GM19463 (cell line): Measurements from ENCODE around the gene LRFN3.
"Not testable (repeated sequence)": the region's sequence is repeated elsewhere in the genome, so short reads cannot be mapped to it uniquely, and the experiment has no call there.

Experiments
- ATAC-seq: cut with Tn5 transposase; IDR thresholded peaks from one replicate; pipeline ENCODE4 v1.9.1; 2021; ENCODE audit warnings: mild to moderate bottlenecking, moderate library complexity; ENCODE audit not compliant: unreplicated experiment

LRFN3 gene

DNA sequence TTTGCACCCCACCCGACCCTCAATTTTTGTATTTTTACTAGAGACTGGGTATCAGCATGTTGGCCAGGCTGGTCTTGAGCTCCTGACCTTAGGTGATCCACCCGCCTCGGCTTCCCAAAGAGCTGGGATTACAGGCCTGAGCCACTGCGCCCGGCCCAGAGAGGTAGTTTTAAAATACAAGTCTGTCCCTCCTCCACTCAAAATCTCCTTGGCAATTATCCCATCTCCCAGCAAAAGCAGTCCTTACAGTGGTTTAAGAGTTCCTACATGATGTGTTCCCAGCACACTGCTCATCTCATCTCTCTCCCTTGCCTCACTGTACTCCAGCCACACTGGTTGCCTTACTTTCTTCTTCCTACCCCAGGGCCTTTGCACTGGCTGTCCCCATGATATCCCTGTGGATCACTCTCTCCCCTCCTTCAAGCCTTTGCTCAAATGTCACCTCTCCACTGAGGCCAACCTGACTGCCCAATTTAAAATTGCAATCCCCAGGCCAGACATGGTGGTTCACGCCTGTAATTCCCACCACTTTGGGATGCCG is 24.3 kb downstream of the LRFN3 start:
- no peak for ATAC-seq

DNA sequence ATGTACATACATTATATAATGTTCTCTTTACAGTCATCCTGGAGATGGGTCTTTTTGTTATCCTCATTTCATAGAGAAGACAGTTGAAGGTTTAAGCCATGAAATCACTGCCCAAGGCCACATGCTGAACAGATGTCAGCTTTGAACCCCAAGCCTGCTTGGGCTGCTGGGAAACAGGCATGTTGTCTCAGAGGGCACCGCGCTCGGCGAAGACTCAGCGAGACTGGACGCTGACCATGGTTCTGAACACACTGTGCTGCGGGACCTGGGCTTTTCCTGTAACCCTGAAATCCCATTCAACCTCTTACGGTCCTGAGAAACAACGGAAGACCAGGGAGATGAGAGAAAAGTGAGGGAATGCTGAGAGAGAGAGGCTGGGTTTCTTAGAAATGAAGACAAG is 27.3 kb downstream of the LRFN3 start:
- no peak for ATAC-seq

DNA sequence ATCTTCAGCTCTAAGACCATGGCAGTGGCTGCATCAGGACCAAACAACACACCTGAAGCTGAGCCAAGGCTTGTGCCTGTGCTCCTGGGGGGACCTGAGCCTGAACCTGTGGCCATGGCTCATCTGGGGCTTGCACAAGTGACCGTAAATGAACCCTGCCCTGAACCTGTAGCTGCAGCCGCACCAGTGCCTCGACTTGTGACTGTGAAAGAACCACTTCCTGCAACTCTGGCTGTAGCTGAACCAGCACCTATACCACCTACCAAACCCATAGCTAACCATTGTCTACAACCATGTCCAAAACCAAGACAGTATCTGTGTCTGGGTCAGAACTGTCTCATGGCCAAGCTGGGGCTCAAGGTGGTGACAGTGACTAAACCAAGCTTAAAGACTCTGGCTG is 30.6 kb downstream of the LRFN3 start:
- ATAC-seq, result no peak

DNA sequence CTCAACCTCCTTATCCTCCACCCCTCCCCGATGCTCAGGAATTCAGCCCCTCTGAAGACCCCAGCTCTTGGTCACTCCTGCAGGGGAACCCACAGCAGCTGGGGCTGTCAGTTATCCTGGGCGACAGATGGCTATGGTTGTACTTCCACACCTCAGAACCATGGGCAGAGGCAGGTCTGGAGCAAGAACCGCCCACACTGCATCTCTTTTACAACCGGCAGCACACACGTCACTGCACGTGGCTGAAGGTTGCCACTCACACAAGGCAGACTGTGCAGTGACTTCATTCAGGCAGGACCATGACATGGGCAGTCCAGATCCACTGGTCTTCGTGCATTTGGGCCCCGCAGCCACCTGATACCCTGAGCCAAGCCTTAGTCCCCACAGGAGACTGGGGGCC is 37.3 kb downstream of the LRFN3 start:
- ATAC-seq, result no peak

DNA sequence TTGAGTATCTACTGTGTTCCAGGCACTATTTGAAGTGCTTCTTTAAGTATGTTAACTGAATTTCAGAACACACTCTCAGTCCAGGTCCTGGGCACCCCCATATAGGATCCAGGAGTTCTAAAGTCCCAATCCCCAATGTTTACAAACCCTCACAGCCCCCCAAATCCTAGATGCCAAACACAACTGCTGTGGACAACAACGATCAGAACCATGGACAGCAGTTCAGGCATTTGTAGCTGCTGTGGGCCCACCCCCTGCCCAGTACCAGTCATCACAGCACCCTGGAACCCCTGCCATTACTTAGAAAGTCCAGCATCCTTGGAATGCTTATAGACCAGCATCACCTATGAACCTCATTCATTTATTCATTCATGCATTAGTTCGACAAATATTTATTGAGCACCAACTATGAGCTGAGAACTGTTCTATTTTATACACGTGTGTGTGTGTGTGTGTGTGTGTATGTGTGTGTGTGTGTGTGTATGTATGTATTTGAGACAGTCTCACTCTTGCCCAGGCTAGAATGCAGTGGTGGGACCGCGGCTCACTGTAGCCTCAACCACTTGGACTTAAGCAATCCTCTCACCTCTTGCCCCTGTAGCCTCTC is 39.5 kb downstream of the LRFN3 start:
- ATAC-seq, result no peak

DNA sequence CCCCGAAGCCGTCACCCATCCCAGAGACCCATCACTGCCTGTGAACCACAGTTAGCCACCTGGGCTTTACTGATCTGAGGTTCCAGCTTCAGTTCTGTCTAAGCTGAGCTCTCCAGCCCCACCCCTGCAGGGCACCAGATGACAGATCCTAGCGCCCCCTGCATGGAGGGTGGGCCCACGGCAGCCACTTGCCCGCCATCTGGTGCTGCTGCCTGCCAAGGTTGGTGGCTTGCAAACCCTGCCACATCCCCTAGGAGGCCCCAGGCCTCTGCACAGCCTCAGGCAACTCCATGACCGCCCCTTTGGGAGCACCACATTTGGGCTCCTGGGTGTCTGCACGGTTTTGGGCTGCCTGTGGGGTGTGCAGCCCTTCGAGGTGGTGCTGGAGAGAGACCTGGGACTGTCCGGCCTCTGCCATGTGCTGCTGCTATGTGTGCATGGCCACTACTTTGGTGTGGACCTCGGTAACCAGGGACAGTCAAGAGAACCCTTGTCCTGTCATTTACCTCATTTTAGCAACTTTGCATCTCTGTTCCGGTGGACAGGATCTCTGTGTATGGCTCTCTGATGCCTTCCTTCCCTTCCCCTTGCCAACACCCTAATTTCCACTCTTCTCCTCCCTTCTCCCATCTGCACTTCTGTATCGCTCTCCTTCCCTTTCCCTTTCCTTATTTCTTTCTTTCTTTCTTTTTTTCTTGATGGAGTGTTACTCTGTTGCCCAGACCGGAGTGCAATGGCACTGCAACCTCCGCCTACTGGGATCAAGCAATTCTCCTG is 41.5 kb downstream of the LRFN3 start:
- no peak for ATAC-seq

DNA sequence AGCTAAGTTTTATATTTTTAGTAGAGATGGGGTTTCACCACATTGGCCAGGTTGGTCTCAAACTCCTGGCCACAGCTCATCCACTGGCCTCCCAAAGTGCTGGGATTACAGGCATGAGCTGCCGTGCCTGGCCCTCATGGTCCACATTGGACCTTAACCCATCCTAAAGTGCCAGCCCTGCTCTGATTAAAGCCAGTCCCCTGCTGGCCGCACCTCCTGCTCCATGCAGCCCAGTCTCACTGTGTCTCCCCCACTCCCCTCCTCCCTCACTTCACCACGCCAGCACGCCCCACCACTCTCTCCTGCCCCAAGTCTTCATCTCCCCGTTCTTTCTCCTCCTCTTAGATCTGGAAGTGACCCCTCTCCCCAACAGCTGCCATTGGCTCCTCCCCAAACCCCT is 42.1 kb downstream of the LRFN3 start:
- no peak for ATAC-seq

DNA sequence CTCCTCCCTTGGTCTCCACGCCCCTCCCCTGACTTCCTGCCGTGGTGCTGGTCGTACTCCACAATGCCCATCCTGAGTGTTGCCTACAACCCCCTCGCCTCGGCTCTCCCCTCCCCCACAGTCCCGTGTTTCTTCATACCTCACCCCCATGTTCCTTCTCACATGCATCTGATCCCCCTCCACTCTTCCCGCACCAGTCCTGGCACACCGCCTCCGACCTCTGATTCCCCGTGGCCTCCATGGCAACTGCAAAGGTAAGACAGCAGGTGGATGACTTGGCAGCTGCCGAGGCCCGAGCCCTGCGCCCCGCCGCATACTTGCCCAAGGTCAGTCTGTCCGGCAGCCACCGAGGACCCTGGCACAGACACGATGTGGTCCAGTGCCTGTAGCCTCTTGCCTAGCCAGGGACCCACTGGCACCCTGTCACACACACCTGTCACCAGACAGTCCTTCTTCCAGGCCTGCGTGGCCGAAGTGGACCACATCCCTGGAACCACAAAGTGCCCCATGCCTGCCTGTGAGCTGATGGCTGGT is 42.7 kb downstream of the LRFN3 start:
- ATAC-seq, result no peak

DNA sequence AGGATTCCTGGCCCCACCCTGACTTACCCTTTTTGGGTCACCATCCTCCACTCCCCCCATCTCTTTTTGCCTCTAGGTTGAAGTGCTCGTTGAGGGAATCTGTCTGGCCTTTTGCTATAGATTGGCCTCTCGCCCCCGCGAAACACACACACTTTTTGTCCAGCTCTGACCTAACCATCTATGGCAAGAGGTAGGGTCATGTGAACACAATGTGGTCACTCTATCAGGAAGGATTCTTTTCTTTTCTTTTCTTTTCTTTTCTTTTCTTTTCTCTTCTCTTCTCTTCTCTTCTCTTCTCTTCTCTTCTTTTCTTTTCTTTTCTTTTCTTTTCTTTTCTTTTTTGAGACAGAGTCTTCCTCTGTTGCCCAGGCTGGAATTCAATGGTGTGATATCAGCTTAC is 44.8 kb downstream of the LRFN3 start:
- ATAC-seq, result not testable (repeated sequence)

DNA sequence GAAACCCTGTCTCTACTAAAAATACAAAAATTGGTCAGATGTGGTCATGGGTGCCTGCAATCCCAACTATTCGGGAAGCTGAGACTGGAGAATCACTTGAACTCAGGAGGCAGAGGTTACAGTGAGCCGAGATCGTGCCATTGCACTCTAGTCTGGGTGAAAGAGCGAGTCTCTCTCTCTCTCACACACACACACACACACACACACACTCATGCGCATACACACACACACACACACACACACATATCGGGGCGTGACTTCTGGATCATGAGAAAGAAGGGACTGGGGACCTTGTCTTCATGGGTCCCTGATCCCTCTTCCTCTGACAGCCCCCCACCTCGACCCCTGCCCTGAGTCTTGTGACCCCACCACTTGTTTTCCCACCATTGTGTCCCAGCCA is 47.0 kb downstream of the LRFN3 start:
- ATAC-seq, result no peak

DNA sequence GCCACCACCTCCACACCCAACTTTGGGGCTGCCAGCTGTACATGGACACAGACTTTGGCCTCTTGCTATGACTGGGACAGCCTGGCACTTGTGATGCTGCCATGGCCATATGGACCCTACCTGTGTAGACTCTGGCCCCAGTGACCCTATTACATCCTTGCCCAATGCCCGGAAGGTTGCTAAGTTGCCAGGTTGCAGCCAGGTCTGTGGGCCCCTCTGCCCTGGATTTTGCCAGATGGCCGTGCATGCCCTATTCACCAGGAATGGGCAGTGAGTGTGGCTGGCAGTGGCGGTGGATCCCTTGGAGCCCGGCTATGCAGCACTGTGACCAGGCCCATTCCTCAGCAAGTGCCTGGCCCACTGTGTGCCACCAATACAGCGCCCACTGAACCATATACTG is 49.9 kb downstream of the LRFN3 start:
- no peak for ATAC-seq

DNA sequence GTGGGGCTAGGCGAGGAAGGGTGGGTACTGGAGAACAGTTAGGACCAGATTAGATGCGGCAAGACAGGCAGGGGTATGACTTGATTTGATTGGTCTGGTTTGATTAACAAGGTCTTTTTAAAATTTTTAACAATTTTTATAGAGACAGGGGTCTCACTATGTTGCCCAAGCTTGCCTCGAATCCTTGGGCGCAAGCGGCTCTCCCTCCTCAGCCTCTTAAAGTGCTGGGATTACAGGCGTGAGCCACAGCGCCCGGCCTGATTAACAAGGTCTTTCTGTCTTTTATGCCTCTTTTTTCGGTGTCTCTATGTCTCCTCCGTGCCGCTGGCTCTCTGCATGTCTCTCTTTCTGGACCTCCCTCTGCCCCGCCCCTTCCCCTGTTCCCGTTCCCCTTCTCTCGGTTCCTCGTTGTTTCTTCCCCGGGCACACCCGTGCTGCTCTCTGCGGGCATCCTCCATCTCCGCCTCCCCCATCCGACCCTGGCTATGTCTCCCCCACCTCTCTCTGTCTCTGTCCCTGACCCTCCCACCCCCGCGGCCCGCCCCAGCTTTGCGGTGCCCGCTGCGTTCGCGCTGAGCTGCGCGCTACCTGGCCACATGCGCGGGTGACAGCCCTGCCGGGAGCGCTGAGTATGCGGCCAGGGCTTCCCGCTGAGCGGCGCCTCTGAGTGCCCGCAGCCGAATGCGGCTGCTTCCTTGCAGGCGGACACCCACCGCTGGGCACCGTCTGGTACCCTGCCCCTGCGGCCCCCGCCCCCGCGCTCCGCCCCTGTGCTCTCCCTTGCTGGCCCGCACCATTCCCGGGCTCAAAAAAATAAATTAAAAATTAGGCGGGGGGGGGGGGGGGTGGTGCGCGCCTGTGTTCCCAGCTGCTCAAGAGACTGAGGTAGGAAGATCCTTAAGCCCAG is 50.7 kb downstream of the LRFN3 start:
- ATAC-seq, result no peak

DNA sequence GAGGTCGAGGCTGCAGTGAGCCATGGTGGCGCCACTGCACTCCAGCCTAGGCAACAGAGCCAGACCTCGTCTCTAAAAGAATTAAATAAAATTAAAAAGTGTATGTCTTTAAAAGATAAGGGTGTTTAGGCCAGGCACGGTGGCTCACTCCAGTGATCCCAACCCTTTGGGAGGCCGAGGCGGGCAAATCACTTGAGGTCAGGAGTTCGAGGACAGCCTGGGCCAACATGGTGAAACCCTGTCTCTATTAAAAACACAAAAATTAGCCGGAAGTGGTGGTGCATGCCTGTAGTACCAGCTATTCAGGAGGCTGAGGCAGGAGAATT is 51.4 kb downstream of the LRFN3 start:
- no peak for ATAC-seq

DNA sequence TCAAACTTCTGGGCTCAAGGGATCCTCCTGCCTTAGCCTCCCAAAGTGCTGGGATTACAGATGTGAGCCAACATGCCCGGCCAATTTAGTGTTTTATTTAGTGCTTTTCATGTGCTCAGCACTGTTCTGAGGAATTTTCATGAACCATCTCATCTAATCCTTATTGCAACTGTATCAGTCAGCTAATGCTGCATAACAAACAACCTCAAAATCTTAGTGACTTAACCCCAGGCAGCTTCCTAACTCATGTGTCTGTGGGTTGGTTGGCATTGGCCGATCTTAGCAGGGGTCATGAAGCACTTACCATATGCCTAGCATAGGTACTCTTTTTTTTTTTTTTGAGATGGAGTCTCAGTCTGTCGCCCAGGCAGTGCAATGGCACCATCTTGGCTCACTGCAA is 52.6 kb downstream of the LRFN3 start:
- no peak for ATAC-seq

DNA sequence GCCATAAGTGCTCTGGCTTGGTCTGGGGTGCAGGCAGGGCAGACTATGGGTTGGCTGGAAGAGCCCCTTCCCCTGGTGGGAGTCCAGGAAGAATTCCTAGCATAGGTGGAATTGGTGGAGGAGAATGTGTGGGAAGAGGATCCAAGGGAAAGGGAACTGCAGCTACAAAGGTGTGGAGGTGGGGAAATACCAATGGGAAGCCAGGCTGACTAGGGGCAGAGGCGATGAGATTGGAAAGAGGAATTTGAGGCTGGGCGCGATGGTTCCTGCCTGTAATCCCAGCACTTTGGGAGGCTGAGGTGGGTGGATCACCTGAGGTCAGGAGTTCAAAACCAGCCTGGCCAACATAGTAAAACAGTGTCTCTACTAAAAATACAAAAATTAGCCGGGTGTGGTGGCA is 54.0 kb downstream of the LRFN3 start:
- ATAC-seq, result no peak

DNA sequence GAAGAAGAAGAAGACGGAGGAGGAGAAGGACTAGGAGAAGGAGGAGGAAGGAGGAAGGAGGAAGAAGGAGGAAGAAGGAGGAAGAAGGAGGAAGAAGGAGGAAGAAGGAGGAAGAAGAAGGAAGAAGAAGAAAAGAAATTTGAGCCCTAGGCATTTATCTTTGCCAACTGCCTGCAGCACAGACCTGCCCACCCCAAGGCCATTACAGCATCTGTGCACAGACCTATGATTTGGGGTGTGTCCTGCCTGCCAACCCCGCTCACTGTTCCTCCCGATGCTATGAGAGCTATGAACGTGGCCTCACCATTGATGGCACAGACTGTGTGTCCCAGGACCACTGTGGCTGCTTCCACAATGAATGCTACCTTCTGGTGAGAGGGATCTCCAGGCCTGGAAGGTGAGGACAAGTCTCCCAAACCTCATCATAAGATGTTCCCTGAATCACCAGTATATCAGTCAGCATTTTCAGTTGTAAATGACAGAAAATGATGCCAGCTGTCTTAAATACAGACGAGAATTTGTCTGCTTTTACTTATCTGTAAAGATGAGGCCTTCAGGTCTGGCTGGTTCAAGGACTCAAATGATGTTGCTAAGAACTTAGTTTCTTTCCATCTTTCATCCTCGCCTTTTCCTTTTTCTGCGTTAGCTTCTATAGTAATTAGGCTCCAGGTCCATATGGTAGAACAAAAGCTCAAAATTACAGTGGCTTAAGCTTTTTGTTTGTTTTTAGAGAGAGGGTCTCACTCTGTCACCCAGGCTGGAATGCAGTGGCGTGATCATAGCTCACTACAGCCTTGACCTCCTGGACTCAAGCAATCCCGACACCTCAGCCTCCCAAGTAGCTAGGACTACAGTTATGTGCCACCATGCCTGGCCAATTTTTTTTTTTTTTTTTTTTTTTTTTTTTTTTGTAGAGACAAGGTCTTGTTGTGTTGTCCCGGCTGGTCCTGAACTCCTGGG is 54.9 kb downstream of the LRFN3 start:
- no peak for ATAC-seq

DNA sequence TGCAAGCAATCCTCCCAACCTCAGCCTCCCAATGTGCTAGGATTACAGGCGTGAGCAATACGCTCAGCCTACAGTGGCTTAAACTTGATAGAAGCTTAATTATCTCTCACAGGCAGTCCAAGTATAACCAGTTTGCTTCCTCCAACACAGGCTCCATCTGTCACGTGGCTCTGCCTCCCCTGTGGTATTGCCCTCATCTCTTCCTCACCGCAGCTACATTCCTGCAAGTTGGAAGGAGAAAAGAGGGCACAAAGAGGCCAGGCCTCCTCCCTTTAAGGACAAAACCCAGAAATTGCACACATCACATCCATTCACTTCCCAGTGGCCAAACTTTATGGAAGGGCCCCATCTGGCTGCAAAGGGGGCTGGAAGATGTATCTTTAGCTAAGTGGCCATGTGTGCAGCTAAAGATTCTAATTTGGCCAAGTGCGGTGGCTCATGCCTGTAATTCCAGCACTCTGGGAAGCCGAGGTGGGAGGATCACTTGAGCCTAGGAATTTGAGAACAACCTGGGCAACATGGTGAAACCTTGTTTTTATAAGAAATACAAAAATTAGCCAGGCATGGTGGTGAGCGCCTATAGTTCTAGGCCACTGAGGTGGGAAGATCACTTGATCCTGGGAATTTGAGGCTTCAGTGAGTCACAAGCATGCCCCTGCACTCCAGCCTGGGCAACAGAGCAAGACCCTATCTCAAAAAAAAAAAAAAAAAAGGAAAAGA is 55.7 kb downstream of the LRFN3 start:
- ATAC-seq, result no peak

DNA sequence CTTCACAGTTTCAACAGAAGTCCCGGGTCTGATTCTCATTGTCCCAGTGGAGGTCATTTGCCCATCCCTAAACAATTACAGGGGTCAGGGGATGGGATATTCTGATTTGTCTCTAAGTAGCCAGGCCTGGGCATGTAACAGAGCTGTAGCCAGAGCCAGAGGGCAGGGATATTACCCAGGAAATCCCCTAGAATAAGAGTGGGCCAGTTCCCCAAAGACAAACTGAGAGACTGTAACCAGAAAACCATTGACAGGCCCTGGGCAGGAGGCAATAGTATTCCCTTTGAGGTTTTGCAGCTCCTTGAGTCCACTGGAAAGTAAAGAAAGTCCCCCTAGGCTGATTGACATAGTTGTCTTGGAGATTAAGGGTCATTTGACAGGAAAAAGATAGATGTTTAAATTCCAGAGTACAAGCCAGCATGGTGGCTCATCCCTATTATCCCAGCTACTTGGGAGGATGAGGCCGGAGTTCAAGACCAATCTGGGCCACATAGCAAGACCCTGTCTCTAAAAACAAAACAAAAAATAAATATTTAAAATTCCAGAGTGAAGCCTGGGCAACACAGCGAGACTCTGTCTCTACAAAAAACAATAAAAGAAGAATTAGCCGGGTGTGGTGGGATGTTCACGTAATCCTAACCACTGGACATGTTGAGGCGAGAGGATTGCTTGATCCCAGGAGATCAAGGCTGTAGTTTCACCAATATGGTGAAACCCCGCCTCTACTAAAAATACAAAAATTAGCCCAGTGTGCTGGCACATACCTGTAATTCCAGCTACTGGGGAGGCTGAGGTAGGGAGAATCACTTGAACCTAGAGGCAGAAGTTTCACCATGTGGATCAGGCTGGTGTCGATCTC is 57.0 kb downstream of the LRFN3 start:
- no peak for ATAC-seq
